Thyroid gland (tissue), 4 donors: Measurements from ENCODE around the gene STAC3. TPM values are rescaled to one million over a fixed set of nuclear protein-coding genes. Genes with fewer than 3 reads are reported as not detected.

Source experiments
- DNase-seq, 2 donors: peaks; one replicate each; pipeline ENCODE4 v3.0.0-alpha.2; 2019
- H3K27ac ChIP-seq, 3 donors: fragments of 200-600 bp; sonication (generic); 1 replicate in 2 of 3; 2 replicates in 1 of 3; pipeline ENCODE4 v1.5.1; 2016 to 2019; ENCODE audit warnings: mild to moderate bottlenecking in 1 of 3, moderate library complexity in 1 of 3
- H3K27me3 ChIP-seq: fragments of 200-600 bp; sonication (generic); one replicate; pipeline ENCODE4 v1.5.1; 2019
- H3K36me3 ChIP-seq, 2 donors: fragments of 200-600 bp; sonication (generic); one replicate each; pipeline ENCODE4 v1.5.1; 2016 to 2019
- H3K4me1 ChIP-seq, 2 donors: fragments of 200-600 bp; sonication (generic); one replicate each; pipeline ENCODE4 v1.5.1; 2017 to 2019
- H3K4me3 ChIP-seq, 3 donors: fragments of 200-600 bp; sonication (generic); replicated peaks in 1 of 3; 1 replicate in 2 of 3; 2 replicates in 1 of 3; pipeline ENCODE4 v1.5.1; 2016; ENCODE audit warnings: mild to moderate bottlenecking in 1 of 3
- H3K9me3 ChIP-seq: fragments of 200-600 bp; sonication (generic); one replicate; pipeline ENCODE4 v1.5.1; 2017
- CTCF ChIP-seq, 6 experiments: fragments of 200-600 bp in 3 of 6; fragments of 450-650 bp in 3 of 6; sonication (generic) in 3 of 6; IDR thresholded peaks; one replicate each; pipeline ENCODE4 v1.5.1; 2016 to 2019; ENCODE audit warnings: antibody characterized with exemption in 6 of 6, mild to moderate bottlenecking in 2 of 6, inconsistent platforms in 1 of 6, moderate library complexity in 1 of 6
- POLR2A ChIP-seq, 2 donors: fragments of 450-650 bp; IDR thresholded peaks; one replicate each; pipeline ENCODE4 v1.6.1; 2017; ENCODE audit warnings: antibody characterized with exemption in 2 of 2, mild to moderate bottlenecking in 2 of 2, moderate library complexity in 1 of 2
- WGBS, 2 donors: methylation state at CpG; one replicate each; pipeline ENCODE4 v1.1.5; 2017; 5-methylcytosine and 5-hydroxymethylcytosine counted together
- intact Hi-C: fragments of 100-400 bp; cut with DNase I; formaldehyde crosslinking; loops from one replicate; pipeline ENCODE4 v1.15.1; 2023
- total RNA-seq, 4 donors: library from RNA; depleted of rRNA; stranded (reverse); fragments of >200 nt; gene quantifications; one replicate each; pipeline ENCODE4 v1.2.3, GENCODE V29; 2016

Gene STAC3
- total RNA-seq, 4 donors from 2014 or later, result 0.88 to 7.3 (median 3.0) TPM; not detected in 1

- intact Hi-C loops, result no loop called here
- peaks cover 49 to 55% of the 10 kb centered on the region in 2 donors for H3K36me3 ChIP-seq
- DNase-seq, result no peak
- H3K9me3 ChIP-seq, result no peaks in the 10 kb centered on the region
- H3K4me1 ChIP-seq, result no peaks in the 10 kb centered on the region
- 83 to 85% methylated on average over 6 to 11 of the region's 11 CpGs for WGBS, 2 donors
- no peak overlapping the region for H3K4me3 ChIP-seq
- H3K27ac ChIP-seq, result no peak overlapping the region
- TF ChIP-seq CTCF (IDR thresholded peaks at IDR 0.05) (no peak), POLR2A (IDR thresholded peaks at IDR 0.05) (no peak)
- no peaks in the 10 kb centered on the region for H3K27me3 ChIP-seq
Observed at GRCh38 chr12:57203791-57204190, 47.2 kb downstream of the STAC3 start.

- Histone ChIP-seq H3K9me3 (no peaks in the 10 kb centered on the region), H3K4me3 (no peak overlapping the region), H3K27me3 (no peaks in the 10 kb centered on the region), H3K27ac (no peak overlapping the region), H3K4me1 (no peaks in the 10 kb centered on the region), H3K36me3 (peaks cover 49 to 61% of the 10 kb centered on the region in 2 donors)
- intact Hi-C loops, result no loop called here
- no peak for DNase-seq
- TF ChIP-seq POLR2A (IDR thresholded peaks at IDR 0.05) (no peak), CTCF (IDR thresholded peaks at IDR 0.05) (no peak)
- 95 to 96% methylated on average over 26 to 28 of the region's 28 CpGs for WGBS, 2 donors
Observed at GRCh38 chr12:57203201-57203600, 47.8 kb downstream of the STAC3 start.

- Histone ChIP-seq H3K36me3 (peaks cover 54 to 70% of the 10 kb centered on the region in 2 donors), H3K9me3 (no peaks in the 10 kb centered on the region), H3K4me1 (no peaks in the 10 kb centered on the region), H3K4me3 (no peak overlapping the region), H3K27ac (no peak overlapping the region), H3K27me3 (no peaks in the 10 kb centered on the region)
- WGBS, 2 donors, result 92 to 94% methylated on average over 18 to 19 of the region's 19 CpGs
- intact Hi-C loops, result no loop called here
- DNase-seq, result no peak
- no peak for TF ChIP-seq CTCF (IDR thresholded peaks at IDR 0.05)
- no peak for TF ChIP-seq POLR2A (IDR thresholded peaks at IDR 0.05)
Observed at GRCh38 chr12:57202321-57202720, 48.7 kb downstream of the STAC3 start.

- H3K4me1 ChIP-seq, result no peaks in the 10 kb centered on the region
Observed at GRCh38 chr12:57201631-57202030, 49.4 kb downstream of the STAC3 start.

GRCh38 chr12:57201219-57201618 lies 49.8 kb downstream of the STAC3 start:
- intact Hi-C loops, result no loop called here
- Histone ChIP-seq H3K27ac (no peak overlapping the region), H3K27me3 (no peaks in the 10 kb centered on the region), H3K36me3 (peaks cover 57 to 81% of the 10 kb centered on the region in 2 donors), H3K4me3 (no peak overlapping the region), H3K9me3 (no peaks in the 10 kb centered on the region), H3K4me1 (no peaks in the 10 kb centered on the region)
- WGBS, 2 donors, result 90 to 92% methylated on average over 8 of the region's 8 CpGs
- no peak for DNase-seq
- TF ChIP-seq CTCF (IDR thresholded peaks at IDR 0.05) (no peak), POLR2A (IDR thresholded peaks at IDR 0.05) (no peak)

More at GRCh38 chr12:57201631-57202030, 49.4 kb downstream of the STAC3 start:
- Histone ChIP-seq H3K36me3 (peaks cover 59 to 77% of the 10 kb centered on the region in 2 donors), H3K9me3 (no peaks in the 10 kb centered on the region), H3K27ac (no peak overlapping the region), H3K27me3 (no peaks in the 10 kb centered on the region), H3K4me3 (no peak overlapping the region)
- 87 to 88% methylated on average over 15 to 16 of the region's 16 CpGs for WGBS, 2 donors
- intact Hi-C loops, result no loop called here
- DNase-seq, result no peak
- TF ChIP-seq CTCF (IDR thresholded peaks at IDR 0.05), result no peak
- no peak for TF ChIP-seq POLR2A (IDR thresholded peaks at IDR 0.05)
